ENCODE results near the gene OLFM1. TPM values are rescaled to one million over a fixed set of nuclear protein-coding genes. Genes with fewer than 3 reads are reported as not detected.

The OLFM1 gene
- total and polyA plus RNA-seq, 4 donors: 2.0 to 5.9 (median 4.4) TPM

- Histone ChIP-seq H3K4me3 (ENCODE audit: low read depth in 1 of 3, low read length in 3 of 3) (no peak overlapping the region), H3K4me1 (ENCODE audit: control insufficient read depth in 4 of 4, insufficient read depth in 4 of 4, low read length in 3 of 4) (no peaks in the 10 kb centered on the region), H3K27me3 (ENCODE audit: control insufficient read depth in 4 of 4, insufficient read depth in 4 of 4, low read length in 3 of 4) (peaks cover 0 to 8% (median 5%) of the 10 kb centered on the region in 4 donors), H3K9me3 (ENCODE audit: control insufficient read depth in 4 of 4, low read length in 3 of 4) (no peaks in the 10 kb centered on the region), H3K9ac (ENCODE audit: low read depth in 1 of 2, low read length in 2 of 2) (no peak overlapping the region), H3K27ac (ENCODE audit: low read depth in 1 of 2, low read length in 2 of 2) (no peak overlapping the region), H3K36me3 (ENCODE audit: control insufficient read depth in 4 of 4, insufficient read depth in 3 of 4, low read depth in 1 of 4, low read length in 3 of 4) (no peaks in the 10 kb centered on the region)
- no peak for DNase-seq (ENCODE audit: low spot score)
- WGBS: 82% methylated on average over 9 of the region's 9 CpGs
- TF ChIP-seq FOXA2 (IDR thresholded peaks at IDR 0.05) (no peak), ATF3 (IDR thresholded peaks at IDR 0.05) (no peak), CTCF (IDR thresholded peaks at IDR 0.05; ENCODE audit: low read depth, low read length, missing input control) (no peak), TAF1 (conservative IDR thresholded peaks at IDR 0.05) (no peak), RXRA (IDR thresholded peaks at IDR 0.05) (no peak), FOXA1 (IDR thresholded peaks at IDR 0.05) (no peak), ZBTB33 (IDR thresholded peaks at IDR 0.05) (no peak), REST (IDR thresholded peaks at IDR 0.05) (no peak)
Observed at GRCh38 chr9:135073741-135074305, 13.6 kb upstream of the OLFM1 start.

GRCh38 chr9:135074354-135075233 lies 12.9 kb upstream of the OLFM1 start:
- no peak for DNase-seq (ENCODE audit: low spot score)
- H3K27ac ChIP-seq (ENCODE audit: low read depth in 1 of 2, low read length in 2 of 2): no peak overlapping the region
- 40% methylated on average over 19 of the region's 19 CpGs for WGBS
- H3K9me3 ChIP-seq (ENCODE audit: control insufficient read depth in 4 of 4, low read length in 3 of 4): no peaks in the 10 kb centered on the region
- peak overlapping the region in 1 of 3 donors; percentile 40 for H3K4me3 ChIP-seq (ENCODE audit: low read depth in 1 of 3, low read length in 3 of 3)
- no peak overlapping the region for H3K9ac ChIP-seq (ENCODE audit: low read depth in 1 of 2, low read length in 2 of 2)
- no peaks in the 10 kb centered on the region for H3K36me3 ChIP-seq (ENCODE audit: control insufficient read depth in 4 of 4, insufficient read depth in 3 of 4, low read depth in 1 of 4, low read length in 3 of 4)
- no peaks in the 10 kb centered on the region for H3K4me1 ChIP-seq (ENCODE audit: control insufficient read depth in 4 of 4, insufficient read depth in 4 of 4, low read length in 3 of 4)
- H3K27me3 ChIP-seq (ENCODE audit: control insufficient read depth in 4 of 4, insufficient read depth in 4 of 4, low read length in 3 of 4): peaks cover 0 to 8% (median 5%) of the 10 kb centered on the region in 4 donors
- no peak for TF ChIP-seq JUND (IDR thresholded peaks at IDR 0.05)

Measured in liver (tissue), 9 donors.